Activated CD8-positive, alpha-beta memory T cell treated with anti-CD3 and anti-CD28 coated beads, Interleukin-2, amount 50 U/mL, for 24 hours (primary cell): ENCODE measurements around the gene MMD.
"Not testable (repeated sequence)": the region's sequence is repeated elsewhere in the genome, so short reads cannot be mapped to it uniquely, and the experiment has no call there.

Experiments
- DNase-seq: peaks from one replicate; pipeline ENCODE4 v3.0.0-alpha.2; 2020; ENCODE audit errors: extremely low read depth

Gene MMD

GRCh38 chr17:55423535-55423934 lies 1.9 kb upstream of the MMD start:
- no peak for DNase-seq

GRCh38 chr17:55422828-55423164 lies 1.2 kb upstream of the MMD start:
- not testable (repeated sequence) for DNase-seq

GRCh38 chr17:55420776-55421178 lies 858 bp downstream of the MMD start:
- DNase-seq: no peak

GRCh38 chr17:55420067-55420775 lies 1.4 kb downstream of the MMD start:
- no peak for DNase-seq

- no peak for DNase-seq
Observed at GRCh38 chr17:55418369-55419268, 3.0 kb downstream of the MMD start.

GRCh38 chr17:55417411-55418268 lies 4.0 kb downstream of the MMD start:
- no peak for DNase-seq

GRCh38 chr17:55416470-55417052 lies 5.1 kb downstream of the MMD start:
- no peak for DNase-seq

GRCh38 chr17:55416000-55416399 lies 5.6 kb downstream of the MMD start:
- no peak for DNase-seq

- DNase-seq: no peak
Observed at GRCh38 chr17:55414983-55415382, 6.7 kb downstream of the MMD start.

- DNase-seq: no peak
Observed at GRCh38 chr17:55413825-55414489, 7.7 kb downstream of the MMD start.

- DNase-seq: no peak
Observed at GRCh38 chr17:55411463-55411855, 10.2 kb downstream of the MMD start.

- no peak for DNase-seq
Observed at GRCh38 chr17:55410722-55411462, 10.7 kb downstream of the MMD start.

GRCh38 chr17:55409030-55409800 lies 12.4 kb downstream of the MMD start:
- DNase-seq: no peak

- DNase-seq: no peak
Observed at GRCh38 chr17:55407641-55408566, 13.7 kb downstream of the MMD start.

GRCh38 chr17:55405600-55405999 lies 16.0 kb downstream of the MMD start:
- DNase-seq: no peak

GRCh38 chr17:55404197-55404596 lies 17.4 kb downstream of the MMD start:
- not testable (repeated sequence) for DNase-seq

GRCh38 chr17:55402374-55402773 lies 19.3 kb downstream of the MMD start:
- no peak for DNase-seq

GRCh38 chr17:55398689-55399088 lies 22.9 kb downstream of the MMD start:
- no peak for DNase-seq
